ENCODE measurements around the gene FURIN.

- TF ChIP-seq CTCF (IDR thresholded peaks at IDR 0.05; ENCODE audit: poor library complexity) (no peak), EZH2 (IDR thresholded peaks at IDR 0.05; ENCODE audit: borderline replicate concordance) (no peak), EZH2phosphoT487 (IDR thresholded peaks at IDR 0.05; ENCODE audit: low read depth, severe bottlenecking, unreplicated experiment) (no peak)
These were observed 41.6 kb downstream of the FURIN start for GRCh38 chr15:90909976-90910375.
